H9 (cell line): ENCODE measurements around the gene AK4. TPM values are rescaled to one million over a fixed set of nuclear protein-coding genes. Genes with fewer than 3 reads are reported as not detected.

Experiments used
- DNase-seq: peaks from one replicate; pipeline ENCODE4 v3.0.0-alpha.2; 2017
- H2AFZ ChIP-seq: one replicate; pipeline ENCODE4 v1.6.1; 2013; ENCODE audit warnings: mild to moderate bottlenecking, low read length, control low read depth, moderate library complexity
- H2AK5ac ChIP-seq: 2 replicates; pipeline ENCODE4 v1.6.1; 2013; ENCODE audit warnings: low read length, control low read depth, mixed read lengths; ENCODE audit not compliant: insufficient read length
- H2BK120ac ChIP-seq: one replicate; pipeline ENCODE4 v1.6.1; 2013; ENCODE audit warnings: low read depth, mild to moderate bottlenecking, low read length, control low read depth, inconsistent platforms; ENCODE audit not compliant: poor library complexity, severe bottlenecking
- H2BK12ac ChIP-seq: 2 replicates; pipeline ENCODE4 v1.6.1; 2013; ENCODE audit warnings: low read length, control low read depth, mixed read lengths, low read depth; ENCODE audit not compliant: insufficient read length
- H2BK15ac ChIP-seq: 2 replicates; pipeline ENCODE4 v1.6.1; 2013; ENCODE audit warnings: low read depth, low read length, control low read depth
- H2BK20ac ChIP-seq: one replicate; pipeline ENCODE4 v1.6.1; 2013; ENCODE audit warnings: low read depth, mild to moderate bottlenecking, low read length, control low read depth, inconsistent platforms; ENCODE audit not compliant: poor library complexity, severe bottlenecking
- H2BK5ac ChIP-seq: 2 replicates; pipeline ENCODE4 v1.6.1; 2013; ENCODE audit warnings: low read length, control low read depth, mixed read lengths; ENCODE audit not compliant: insufficient read length
- H3K14ac ChIP-seq: 2 replicates; pipeline ENCODE4 v1.6.1; 2013; ENCODE audit warnings: low read length, control low read depth; ENCODE audit not compliant: insufficient read depth
- H3K18ac ChIP-seq: 2 replicates; pipeline ENCODE4 v1.6.1; 2013; ENCODE audit warnings: low read depth, mild to moderate bottlenecking, mixed read lengths, low read length, control low read depth; ENCODE audit not compliant: insufficient read length
- H3K23ac ChIP-seq: 2 replicates; pipeline ENCODE4 v1.6.1; 2013; ENCODE audit warnings: low read length, control low read depth, mixed read lengths, low read depth; ENCODE audit not compliant: insufficient read length
- H3K23me2 ChIP-seq: 2 replicates; pipeline ENCODE4 v1.6.1; 2013; ENCODE audit warnings: low read depth, mild to moderate bottlenecking, mixed read lengths, low read length, control low read depth; ENCODE audit not compliant: insufficient read length, poor library complexity, severe bottlenecking
- H3K27ac ChIP-seq: 2 replicates; pipeline ENCODE4 v1.5.1; 2013; ENCODE audit warnings: low read length, control low read depth, mixed read lengths, low read depth; ENCODE audit not compliant: insufficient read length
- H3K27me3 ChIP-seq: 2 replicates; pipeline ENCODE4 v1.6.1; 2013; ENCODE audit warnings: low read length, control low read depth, inconsistent platforms; ENCODE audit not compliant: insufficient read depth
- H3K4ac ChIP-seq: 2 replicates; pipeline ENCODE4 v1.6.1; 2013; ENCODE audit warnings: low read depth, mild to moderate bottlenecking, control low read depth, inconsistent platforms, low read length, moderate library complexity
- H3K4me1 ChIP-seq: 2 replicates; pipeline ENCODE4 v1.6.1; 2013; ENCODE audit warnings: low read length, control low read depth, inconsistent platforms; ENCODE audit not compliant: insufficient read depth
- H3K4me2 ChIP-seq: 2 replicates; pipeline ENCODE4 v1.6.1; 2013; ENCODE audit warnings: low read length, control low read depth, mixed read lengths; ENCODE audit not compliant: insufficient read length, insufficient read depth
- H3K56ac ChIP-seq: 2 replicates; pipeline ENCODE4 v1.6.1; 2013; ENCODE audit warnings: low read depth, mild to moderate bottlenecking, mixed read lengths, low read length, control low read depth; ENCODE audit not compliant: insufficient read length
- H3K79me1 ChIP-seq: 2 replicates; pipeline ENCODE4 v1.6.1; 2013; ENCODE audit warnings: low read depth, mild to moderate bottlenecking, moderate library complexity, low read length, control low read depth, inconsistent platforms; ENCODE audit not compliant: insufficient read depth, poor library complexity, severe bottlenecking
- H3K79me2 ChIP-seq: 2 replicates; pipeline ENCODE4 v1.6.1; 2013; ENCODE audit warnings: low read length, control low read depth, inconsistent platforms; ENCODE audit not compliant: insufficient read depth
- H3K9ac ChIP-seq: 2 replicates; pipeline ENCODE4 v1.6.1; 2013; ENCODE audit warnings: low read length, control low read depth, mixed read lengths; ENCODE audit not compliant: insufficient read length; ENCODE audit errors: extremely low read depth
- H3K9me3 ChIP-seq: one replicate; pipeline ENCODE4 v1.6.1; 2013; ENCODE audit warnings: low read depth, low read length, inconsistent platforms; ENCODE audit not compliant: control insufficient read depth
- H3T11ph ChIP-seq: one replicate; pipeline ENCODE4 v1.6.1; 2013; ENCODE audit warnings: mild to moderate bottlenecking, low read length, control low read depth, inconsistent platforms
- H4K20me1 ChIP-seq: one replicate; pipeline ENCODE4 v1.6.1; 2013; ENCODE audit not compliant: control insufficient read depth, insufficient read length, insufficient read depth
- H4K5ac ChIP-seq: 2 replicates; pipeline ENCODE4 v1.6.1; 2013; ENCODE audit warnings: low read depth, mild to moderate bottlenecking, mixed read lengths, low read length, control low read depth; ENCODE audit not compliant: insufficient read length
- H4K8ac ChIP-seq: replicated peaks from 2 replicates; pipeline ENCODE4 v1.6.1; 2013; ENCODE audit warnings: low read length, control low read depth, mixed read lengths, low read depth; ENCODE audit not compliant: insufficient read length
- H4K91ac ChIP-seq: 2 replicates; pipeline ENCODE4 v1.6.1; 2013; ENCODE audit warnings: low read depth, mild to moderate bottlenecking, moderate library complexity, mixed read lengths, low read length, control low read depth; ENCODE audit not compliant: insufficient read length
- H3K27ac Mint-ChIP-seq, 3 experiments: 2 replicates in 2 of 3; 3 replicates in 1 of 3; pipeline ENCODE4 v1.8.0; 2020 to 2021; ENCODE audit warnings: mixed read lengths in 3 of 3, mild to moderate bottlenecking in 1 of 3, moderate library complexity in 1 of 3
- H3K27me3 Mint-ChIP-seq: 2 replicates; pipeline ENCODE4 v1.8.0; 2021; ENCODE audit warnings: low read depth, mild to moderate bottlenecking, moderate library complexity, mixed read lengths
- H3K36me3 Mint-ChIP-seq, 3 experiments: 2 replicates in 2 of 3; 3 replicates in 1 of 3; pipeline ENCODE4 v1.8.0; 2020 to 2021; ENCODE audit warnings: low read depth in 3 of 3, mixed read lengths in 3 of 3; ENCODE audit not compliant: insufficient read depth in 1 of 3
- H3K4me1 Mint-ChIP-seq, 2 experiments: 2 replicates each; pipeline ENCODE4 v1.8.0; 2020; ENCODE audit warnings: mixed read lengths in 2 of 2
- H3K4me3 Mint-ChIP-seq, 2 experiments: 2 replicates in 1 of 2; 3 replicates in 1 of 2; pipeline ENCODE4 v1.8.0; 2020 to 2021; ENCODE audit warnings: mild to moderate bottlenecking in 2 of 2, mixed read lengths in 2 of 2, moderate library complexity in 1 of 2
- H3K9me3 Mint-ChIP-seq, 2 experiments: 2 replicates in 1 of 2; 3 replicates in 1 of 2; pipeline ENCODE4 v1.8.0; 2020; ENCODE audit warnings: mild to moderate bottlenecking in 2 of 2, mixed read lengths in 2 of 2, moderate library complexity in 1 of 2
- WGBS: extraction: QIAGEN DNeasy Blood & Tissue Kit; methylation state at CpG from one replicate; pipeline ENCODE4 v1.1.7; 2013; ENCODE audit warnings: missing lambda C conversion rate, low lambda C conversion rate, mixed read lengths; ENCODE audit not compliant: insufficient read length; ENCODE audit errors: extremely low coverage; 5-methylcytosine and 5-hydroxymethylcytosine counted together
- total RNA-seq: library from RNA; stranded (reverse); gene quantifications from 2 replicates; pipeline ENCODE4 v1.2.1, GENCODE V29; 2021
- TF ChIP-seq, protein P1 (sequence below): fragments of 200-600 bp; sonication (generic); conservative IDR thresholded peaks from 3 replicates; pipeline ENCODE4 v1.8.0; 2021; ENCODE audit warnings: antibody characterized with exemption, mild to moderate bottlenecking

AK4 gene
- total RNA-seq, 1 experiment from 2014 or later = 45.6 TPM

DNA sequence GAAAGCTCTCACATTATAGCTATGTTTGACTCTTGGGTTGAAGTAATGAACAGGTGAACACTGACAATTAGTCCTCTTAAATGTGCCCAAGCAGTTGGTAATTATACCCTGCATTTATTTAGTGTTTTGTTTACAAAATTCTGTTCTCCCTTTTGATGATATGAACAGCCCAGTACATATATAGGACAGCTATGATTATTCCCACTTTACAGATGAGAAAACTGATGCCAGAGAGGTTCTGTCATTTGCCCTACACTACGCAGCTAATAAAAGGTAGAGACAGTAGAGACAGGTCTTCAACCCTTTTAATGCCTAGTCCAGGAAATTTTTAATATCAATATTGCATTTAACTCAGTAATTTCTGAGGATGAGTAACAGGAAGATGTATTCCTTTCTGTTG lies 115.3 kb downstream of the AK4 start:
- Histone ChIP-seq H2BK120ac (no peak overlapping the region), H3K23ac (no peak overlapping the region), H2BK15ac (no peak overlapping the region), H3K9ac (no peak overlapping the region), H3T11ph (no peak overlapping the region), H3K4me2 (no peak overlapping the region), H4K8ac (no peak overlapping the region), H2BK12ac (no peak overlapping the region), H3K79me1 (no peaks in the 10 kb centered on the region), H2BK20ac (no peak overlapping the region), H3K27me3 (no peaks in the 10 kb centered on the region), H4K91ac (no peak overlapping the region), H3K9me3 (no peaks in the 10 kb centered on the region), H3K4ac (no peak overlapping the region), H2AK5ac (no peak overlapping the region), H2AFZ (no peak overlapping the region), H2BK5ac (no peak overlapping the region), H3K18ac (no peak overlapping the region), H3K4me1 (peaks cover 3% of the 10 kb centered on the region; the same call in 1 of the 2 replicates), H3K56ac (no peak overlapping the region), H3K14ac (no peak overlapping the region), H4K5ac (no peak overlapping the region), H4K20me1 (no peaks in the 10 kb centered on the region), H3K79me2 (no peaks in the 10 kb centered on the region), H3K27ac (no peak overlapping the region), H3K23me2 (peaks cover 11% of the 10 kb centered on the region)
- no peak overlapping the region for H3K4me3 Mint-ChIP-seq
- peaks cover 35% of the 10 kb centered on the region for H3K27me3 Mint-ChIP-seq
- TF ChIP-seq, protein P1, sequence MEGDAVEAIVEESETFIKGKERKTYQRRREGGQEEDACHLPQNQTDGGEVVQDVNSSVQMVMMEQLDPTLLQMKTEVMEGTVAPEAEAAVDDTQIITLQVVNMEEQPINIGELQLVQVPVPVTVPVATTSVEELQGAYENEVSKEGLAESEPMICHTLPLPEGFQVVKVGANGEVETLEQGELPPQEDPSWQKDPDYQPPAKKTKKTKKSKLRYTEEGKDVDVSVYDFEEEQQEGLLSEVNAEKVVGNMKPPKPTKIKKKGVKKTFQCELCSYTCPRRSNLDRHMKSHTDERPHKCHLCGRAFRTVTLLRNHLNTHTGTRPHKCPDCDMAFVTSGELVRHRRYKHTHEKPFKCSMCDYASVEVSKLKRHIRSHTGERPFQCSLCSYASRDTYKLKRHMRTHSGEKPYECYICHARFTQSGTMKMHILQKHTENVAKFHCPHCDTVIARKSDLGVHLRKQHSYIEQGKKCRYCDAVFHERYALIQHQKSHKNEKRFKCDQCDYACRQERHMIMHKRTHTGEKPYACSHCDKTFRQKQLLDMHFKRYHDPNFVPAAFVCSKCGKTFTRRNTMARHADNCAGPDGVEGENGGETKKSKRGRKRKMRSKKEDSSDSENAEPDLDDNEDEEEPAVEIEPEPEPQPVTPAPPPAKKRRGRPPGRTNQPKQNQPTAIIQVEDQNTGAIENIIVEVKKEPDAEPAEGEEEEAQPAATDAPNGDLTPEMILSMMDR = no peak
- WGBS = no CpG with 5 or more reads among the region's 1 CpG
- peaks cover 27 to 39% of the 10 kb centered on the region in 2 experiments for H3K4me1 Mint-ChIP-seq
- H3K9me3 Mint-ChIP-seq = no peaks in the 10 kb centered on the region
- no peak for DNase-seq
- H3K36me3 Mint-ChIP-seq = no peaks in the 10 kb centered on the region
- no peak overlapping the region for H3K27ac Mint-ChIP-seq
